ENCODE results near the gene BDKRB2.

BDKRB2 gene

GRCh38 chr14:96237641-96238040, 33.0 kb downstream of the BDKRB2 start:
- no peak overlapping the region for H3K4me2 ChIP-seq
- no peaks in the 10 kb centered on the region for H3K4me1 ChIP-seq (ENCODE audit: low read depth, poor library complexity, severe bottlenecking)
- H2AFZ ChIP-seq (ENCODE audit: low read depth): no peak overlapping the region
- no peaks in the 10 kb centered on the region for H3K79me2 ChIP-seq (ENCODE audit: insufficient read depth, low read depth)
- H3K36me3 ChIP-seq (ENCODE audit: insufficient read depth): no peaks in the 10 kb centered on the region
- no peak for TF ChIP-seq CTCF (conservative IDR thresholded peaks at IDR 0.05; ENCODE audit: low read depth, low read length)
- no peak overlapping the region for H3K4me3 ChIP-seq (IDR thresholded peaks at IDR 0.05; ENCODE audit: insufficient read depth, low read depth, low read length)
- H3K27me3 ChIP-seq (ENCODE audit: insufficient read depth, low read depth): no peaks in the 10 kb centered on the region
- H4K20me1 ChIP-seq (ENCODE audit: insufficient read depth): no peaks in the 10 kb centered on the region
- H3K9ac ChIP-seq: no peak overlapping the region
- no peak overlapping the region for H3K27ac ChIP-seq

- Histone ChIP-seq H3K27me3 (ENCODE audit: insufficient read depth, low read depth) (no peaks in the 10 kb centered on the region), H3K79me2 (ENCODE audit: insufficient read depth, low read depth) (no peaks in the 10 kb centered on the region), H3K4me3 (IDR thresholded peaks at IDR 0.05; ENCODE audit: insufficient read depth, low read depth, low read length) (no peak overlapping the region), H3K4me1 (ENCODE audit: low read depth, poor library complexity, severe bottlenecking) (no peaks in the 10 kb centered on the region), H3K4me2 (no peak overlapping the region), H3K36me3 (ENCODE audit: insufficient read depth) (no peaks in the 10 kb centered on the region), H4K20me1 (ENCODE audit: insufficient read depth) (no peaks in the 10 kb centered on the region), H2AFZ (ENCODE audit: low read depth) (no peak overlapping the region), H3K9ac (no peak overlapping the region), H3K27ac (no peak overlapping the region)
- TF ChIP-seq CTCF (conservative IDR thresholded peaks at IDR 0.05; ENCODE audit: low read depth, low read length): no peak
Observed at GRCh38 chr14:96238676-96239265, 34.1 kb downstream of the BDKRB2 start.

- H3K27ac ChIP-seq: no peak overlapping the region
- no peaks in the 10 kb centered on the region for H3K79me2 ChIP-seq (ENCODE audit: insufficient read depth, low read depth)
- H3K4me2 ChIP-seq: no peak overlapping the region
- no peak overlapping the region for H3K4me3 ChIP-seq (IDR thresholded peaks at IDR 0.05; ENCODE audit: insufficient read depth, low read depth, low read length)
- H3K9ac ChIP-seq: no peak overlapping the region
- no peaks in the 10 kb centered on the region for H3K4me1 ChIP-seq (ENCODE audit: low read depth, poor library complexity, severe bottlenecking)
- H3K27me3 ChIP-seq (ENCODE audit: insufficient read depth, low read depth): no peaks in the 10 kb centered on the region
- H4K20me1 ChIP-seq (ENCODE audit: insufficient read depth): no peaks in the 10 kb centered on the region
- TF ChIP-seq CTCF (conservative IDR thresholded peaks at IDR 0.05; ENCODE audit: low read depth, low read length): no peak
- H3K36me3 ChIP-seq (ENCODE audit: insufficient read depth): no peaks in the 10 kb centered on the region
- no peak overlapping the region for H2AFZ ChIP-seq (ENCODE audit: low read depth)
Observed at GRCh38 chr14:96239711-96240141, 35.1 kb downstream of the BDKRB2 start.

- no peak for TF ChIP-seq CTCF (conservative IDR thresholded peaks at IDR 0.05; ENCODE audit: low read depth, low read length)
- Histone ChIP-seq H4K20me1 (ENCODE audit: insufficient read depth) (no peaks in the 10 kb centered on the region), H3K27ac (no peak overlapping the region), H3K4me3 (IDR thresholded peaks at IDR 0.05; ENCODE audit: insufficient read depth, low read depth, low read length) (no peak overlapping the region), H2AFZ (ENCODE audit: low read depth) (no peak overlapping the region), H3K27me3 (ENCODE audit: insufficient read depth, low read depth) (no peaks in the 10 kb centered on the region), H3K36me3 (ENCODE audit: insufficient read depth) (no peaks in the 10 kb centered on the region), H3K9ac (no peak overlapping the region), H3K4me2 (no peak overlapping the region), H3K79me2 (ENCODE audit: insufficient read depth, low read depth) (no peaks in the 10 kb centered on the region), H3K4me1 (ENCODE audit: low read depth, poor library complexity, severe bottlenecking) (no peaks in the 10 kb centered on the region)
Observed at GRCh38 chr14:96240641-96241040, 36.0 kb downstream of the BDKRB2 start.

Measured in KMS-11 (cell line).